Mononuclear cell (primary cell): ENCODE results near the gene PCDH9. TPM values are rescaled to one million over a fixed set of nuclear protein-coding genes. Genes with fewer than 3 reads are reported as not detected.

Experiments used
- H3K27me3 ChIP-seq: 2 replicates; pipeline ENCODE4 v1.6.0; 2011; ENCODE audit warnings: low read length, control low read depth; ENCODE audit not compliant: insufficient read depth
- H3K4me1 ChIP-seq: 2 replicates; pipeline ENCODE4 v1.5.1; 2011; ENCODE audit warnings: mild to moderate bottlenecking, low read length, control low read depth; ENCODE audit not compliant: insufficient read depth
- H3K4me3 ChIP-seq: 2 replicates; pipeline ENCODE4 v1.5.1; 2011; ENCODE audit warnings: mild to moderate bottlenecking, low read length, moderate library complexity
- H3K9me3 ChIP-seq: 2 replicates; pipeline ENCODE4 v1.5.1; 2011; ENCODE audit warnings: low read depth, mild to moderate bottlenecking, control low read depth, low read length
- total RNA-seq: library from RNA; depleted of rRNA; stranded (reverse); fragments of >200 nt; gene quantifications from one replicate; pipeline ENCODE4 v1.2.3, GENCODE V29; 2012

PCDH9 gene
- total RNA-seq, 1 donor, result 1.5 TPM

DNA sequence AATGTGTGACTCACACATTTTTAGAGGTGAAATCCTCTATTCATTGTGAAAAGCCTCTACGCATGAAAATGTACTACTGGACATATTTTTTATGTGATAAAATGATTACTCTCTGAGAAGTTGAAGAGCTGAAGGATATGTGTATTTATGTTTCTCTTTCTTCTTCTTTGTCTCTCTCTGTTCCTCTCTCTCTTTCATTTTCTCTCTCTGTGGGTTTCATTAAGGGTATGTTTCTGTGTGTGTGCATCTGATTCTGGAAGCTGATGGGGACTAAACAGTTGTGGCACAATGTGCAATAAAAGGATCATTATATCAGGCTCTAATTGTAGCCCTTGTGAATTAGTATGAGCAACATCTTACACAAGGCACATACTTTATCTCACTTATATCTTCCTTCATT, 867.7 kb downstream of the PCDH9 start:
- no peaks in the 10 kb centered on the region for H3K27me3 ChIP-seq
- no peaks in the 10 kb centered on the region for H3K9me3 ChIP-seq
- no peak overlapping the region for H3K4me3 ChIP-seq
- H3K4me1 ChIP-seq, result no peaks in the 10 kb centered on the region

DNA sequence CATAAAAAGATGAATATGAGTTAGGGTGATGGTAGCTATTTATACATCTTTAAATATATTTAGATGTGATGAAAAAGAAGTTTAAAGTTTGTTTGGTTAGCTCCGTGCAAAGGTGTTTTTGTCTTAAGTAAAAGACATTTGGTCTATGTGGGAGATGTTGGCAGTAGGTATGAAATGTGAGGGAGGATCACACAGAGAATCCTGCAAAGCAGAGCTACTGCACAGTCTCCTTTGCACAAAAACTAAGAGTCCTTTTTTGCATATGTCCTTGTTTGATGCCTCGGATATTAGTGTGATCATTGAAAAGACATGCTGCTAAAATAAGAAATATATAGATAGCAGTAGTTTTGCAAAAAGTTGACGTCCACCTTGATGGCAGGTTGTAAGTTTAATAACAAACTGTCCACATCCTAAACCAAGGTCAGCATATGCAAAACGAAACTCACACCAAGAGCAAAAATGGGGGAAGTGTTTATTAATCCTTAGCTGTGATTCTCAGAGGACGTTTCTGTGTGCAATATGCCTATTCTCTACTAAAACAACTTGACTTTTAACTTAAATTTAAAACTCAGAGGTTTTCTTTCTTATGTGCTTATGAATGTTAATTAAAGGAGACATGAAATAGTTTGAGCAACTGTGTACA, 870.1 kb downstream of the PCDH9 start:
- no peaks in the 10 kb centered on the region for H3K9me3 ChIP-seq

DNA sequence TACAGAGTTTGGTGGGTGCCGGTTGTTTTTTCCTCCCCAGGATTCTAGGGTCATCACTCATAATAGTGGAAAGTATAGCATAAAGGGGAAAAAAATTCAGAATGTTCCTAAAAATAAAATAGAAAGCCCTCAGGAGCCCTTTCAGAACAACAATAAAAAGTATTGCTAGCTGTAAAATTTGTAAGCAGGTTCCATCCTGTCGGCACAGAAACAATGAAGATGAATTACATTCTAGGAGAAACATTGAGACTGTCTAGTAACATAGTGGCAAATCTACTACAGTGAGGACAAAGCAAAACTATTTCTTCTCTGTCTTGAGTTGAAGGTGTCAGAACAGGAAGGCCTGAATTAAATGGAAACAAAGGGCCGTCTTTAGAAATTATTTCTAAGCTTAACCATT, 870.7 kb downstream of the PCDH9 start:
- no peaks in the 10 kb centered on the region for H3K9me3 ChIP-seq
- no peaks in the 10 kb centered on the region for H3K4me1 ChIP-seq
- no peaks in the 10 kb centered on the region for H3K27me3 ChIP-seq
- no peak overlapping the region for H3K4me3 ChIP-seq

More for the DNA sequence above, 870.1 kb downstream of the PCDH9 start:
- H3K4me3 ChIP-seq, result no peak overlapping the region
- no peaks in the 10 kb centered on the region for H3K4me1 ChIP-seq
- no peaks in the 10 kb centered on the region for H3K27me3 ChIP-seq

DNA sequence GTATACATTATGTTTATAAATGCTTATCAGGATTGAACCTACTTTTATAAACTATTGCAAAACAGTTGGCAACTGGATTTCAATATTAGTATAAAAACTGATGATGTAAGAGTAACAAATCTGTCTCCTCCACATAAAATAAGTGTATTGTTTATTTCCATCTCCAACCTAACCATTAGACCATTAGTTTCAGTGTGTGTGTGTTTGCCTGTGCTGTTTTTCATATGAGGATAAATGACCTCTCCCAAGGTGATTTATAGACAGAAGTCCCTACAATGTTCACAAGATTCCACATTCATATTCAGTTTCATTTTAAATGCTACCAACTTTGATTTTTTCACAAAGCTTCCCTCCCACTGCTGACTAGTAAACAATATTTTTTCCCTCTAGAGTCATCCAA, 871.6 kb downstream of the PCDH9 start:
- Histone ChIP-seq H3K27me3 (no peaks in the 10 kb centered on the region), H3K4me1 (no peaks in the 10 kb centered on the region)

DNA sequence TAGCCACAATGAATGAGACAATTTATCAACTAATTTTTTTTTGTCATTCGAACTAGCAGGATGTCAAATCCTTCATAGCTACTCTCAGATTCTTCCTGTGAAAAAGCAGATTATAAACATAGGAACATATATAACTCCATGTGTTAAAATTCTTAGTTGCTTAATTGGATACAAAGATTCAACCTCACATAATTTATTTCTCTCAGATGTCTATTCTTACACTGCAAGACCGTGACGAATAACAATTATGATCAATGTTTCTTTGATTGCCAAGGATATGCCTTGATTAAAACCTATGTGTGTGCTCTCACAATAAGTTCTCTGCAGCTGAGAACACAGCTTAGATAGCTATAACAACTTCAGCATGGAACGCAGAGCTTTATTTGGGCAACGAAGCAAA, 872.7 kb downstream of the PCDH9 start:
- Histone ChIP-seq H3K4me3 (no peak overlapping the region), H3K4me1 (no peaks in the 10 kb centered on the region), H3K27me3 (no peaks in the 10 kb centered on the region), H3K9me3 (no peaks in the 10 kb centered on the region)

More for the DNA sequence above, 871.6 kb downstream of the PCDH9 start:
- Histone ChIP-seq H3K9me3 (no peaks in the 10 kb centered on the region), H3K4me3 (no peak overlapping the region)

DNA sequence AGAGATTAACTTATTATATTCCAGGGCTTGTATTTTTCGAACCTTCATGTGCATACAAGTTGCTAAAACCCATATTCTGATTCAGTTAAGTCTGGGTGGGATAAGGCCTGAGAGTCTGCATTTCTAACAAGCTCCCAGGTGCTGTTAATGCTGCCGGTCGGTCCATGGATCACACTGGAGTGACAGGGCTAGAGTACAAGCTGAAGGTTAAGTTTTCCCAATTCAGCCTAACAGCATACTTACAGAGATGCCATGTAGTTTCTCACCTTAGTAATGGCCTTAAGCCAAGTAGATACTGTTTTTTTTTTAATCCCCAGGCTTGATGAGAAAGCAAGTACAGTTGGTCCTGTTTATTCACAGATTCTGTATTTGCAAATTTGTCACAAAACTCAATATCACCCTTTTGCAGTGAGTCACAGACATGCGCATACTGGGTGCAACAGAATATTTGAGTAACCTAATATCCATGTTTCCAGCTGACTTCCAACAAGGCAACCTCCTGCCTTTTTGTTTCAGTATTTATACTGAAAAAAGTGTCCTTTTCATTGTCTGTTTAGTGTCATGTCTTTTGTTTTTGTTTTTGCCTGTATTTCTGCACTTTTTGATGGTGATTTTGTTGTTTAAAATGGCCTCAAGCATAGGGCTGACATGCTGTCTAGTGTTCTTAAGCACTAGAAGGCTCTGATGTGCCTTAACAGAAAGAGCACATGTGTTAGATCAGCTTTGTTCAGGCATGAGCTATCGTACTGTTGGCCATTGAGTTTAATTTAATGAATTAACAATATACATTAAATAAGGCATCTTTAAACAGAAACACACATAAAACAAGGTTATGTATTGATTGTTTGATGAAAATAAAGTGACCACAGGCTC, 875.0 kb downstream of the PCDH9 start:
- H3K27me3 ChIP-seq, result no peaks in the 10 kb centered on the region
- H3K4me1 ChIP-seq, result no peaks in the 10 kb centered on the region
- no peak overlapping the region for H3K4me3 ChIP-seq
- H3K9me3 ChIP-seq, result no peaks in the 10 kb centered on the region

DNA sequence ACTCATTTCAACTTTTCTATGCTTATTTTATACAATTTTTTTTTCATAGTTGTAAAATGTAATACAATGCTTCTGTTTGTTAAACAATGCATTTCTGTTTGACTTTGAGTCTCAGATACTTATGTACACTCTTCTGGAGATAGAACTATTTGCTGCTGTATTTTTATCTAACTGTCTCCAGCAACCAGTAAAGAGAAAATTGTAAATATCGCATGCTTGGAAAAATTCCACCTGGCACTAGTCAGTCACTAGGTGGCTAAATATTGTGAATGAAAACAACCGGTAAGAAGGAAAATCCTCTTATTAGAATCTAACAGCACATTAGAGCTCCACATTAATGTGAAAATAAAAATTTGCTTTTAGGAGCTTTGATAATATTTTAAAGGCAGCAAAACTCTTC, 876.5 kb downstream of the PCDH9 start:
- no peaks in the 10 kb centered on the region for H3K4me1 ChIP-seq
- H3K9me3 ChIP-seq, result no peaks in the 10 kb centered on the region
- H3K27me3 ChIP-seq, result no peaks in the 10 kb centered on the region
- H3K4me3 ChIP-seq, result no peak overlapping the region

DNA sequence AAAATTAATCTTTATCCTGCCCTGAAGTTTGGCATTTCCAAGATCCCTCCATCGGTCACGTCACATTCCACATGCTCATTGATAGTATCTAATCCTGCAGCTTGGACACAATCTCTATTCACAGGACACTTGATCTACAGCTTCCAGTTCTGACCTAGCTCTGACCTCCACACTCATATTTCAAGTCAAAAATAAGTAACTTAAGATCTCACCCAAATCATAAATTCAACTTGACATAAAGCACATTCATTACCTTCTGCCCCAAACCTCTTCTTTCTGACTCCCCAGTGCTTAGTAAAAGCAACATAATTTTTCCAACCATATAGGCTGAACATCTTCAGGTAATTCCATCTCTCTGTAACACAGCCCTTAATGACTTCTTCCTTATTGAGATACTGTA, 880.2 kb downstream of the PCDH9 start:
- Histone ChIP-seq H3K4me1 (no peaks in the 10 kb centered on the region), H3K4me3 (no peak overlapping the region), H3K9me3 (no peaks in the 10 kb centered on the region), H3K27me3 (no peaks in the 10 kb centered on the region)

DNA sequence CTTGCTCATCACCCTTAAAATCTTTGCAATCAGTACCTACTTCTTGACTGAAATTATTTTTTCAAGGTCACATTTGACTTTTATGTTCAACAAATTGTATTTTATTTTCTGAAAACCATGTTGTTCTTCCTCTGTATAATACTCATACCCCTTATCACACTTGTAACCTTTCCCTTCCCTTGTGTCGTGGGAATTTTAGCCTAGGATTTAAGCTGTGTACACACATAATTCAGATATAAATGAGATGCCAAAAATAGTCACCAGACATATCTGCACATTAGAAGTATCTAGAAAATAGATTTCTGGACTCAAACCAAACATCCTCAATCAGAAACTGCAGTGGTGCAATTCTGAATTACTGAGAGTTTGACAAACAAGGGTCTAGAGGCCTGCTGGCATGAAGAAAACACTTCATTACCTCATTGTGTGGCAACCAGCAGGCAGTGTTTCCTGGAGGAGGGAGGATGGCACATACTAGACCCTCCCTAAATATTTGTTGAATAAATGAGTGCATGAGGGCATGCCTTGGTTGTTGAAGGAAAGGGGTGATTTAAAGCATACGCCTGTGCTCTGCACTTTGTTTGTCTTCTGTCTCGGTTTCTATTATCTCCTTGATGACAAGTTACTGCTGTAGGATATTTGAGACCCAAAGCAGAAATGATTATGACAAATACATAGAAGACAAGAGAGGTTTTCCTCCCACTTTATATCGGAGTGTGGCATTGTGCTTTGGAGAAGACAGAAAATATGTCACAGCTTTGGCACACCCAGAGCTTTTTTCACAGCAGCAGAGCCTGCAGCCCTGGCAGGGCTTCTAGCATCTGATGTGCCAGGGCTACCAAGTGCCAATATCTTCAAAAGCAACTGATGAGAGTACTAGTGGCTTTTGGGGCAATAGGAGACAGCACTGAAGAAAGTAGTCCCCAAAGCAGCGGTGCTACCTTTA, 881.1 kb downstream of the PCDH9 start:
- no peaks in the 10 kb centered on the region for H3K27me3 ChIP-seq
- no peaks in the 10 kb centered on the region for H3K4me1 ChIP-seq
- H3K9me3 ChIP-seq, result no peaks in the 10 kb centered on the region
- H3K4me3 ChIP-seq, result no peak overlapping the region

DNA sequence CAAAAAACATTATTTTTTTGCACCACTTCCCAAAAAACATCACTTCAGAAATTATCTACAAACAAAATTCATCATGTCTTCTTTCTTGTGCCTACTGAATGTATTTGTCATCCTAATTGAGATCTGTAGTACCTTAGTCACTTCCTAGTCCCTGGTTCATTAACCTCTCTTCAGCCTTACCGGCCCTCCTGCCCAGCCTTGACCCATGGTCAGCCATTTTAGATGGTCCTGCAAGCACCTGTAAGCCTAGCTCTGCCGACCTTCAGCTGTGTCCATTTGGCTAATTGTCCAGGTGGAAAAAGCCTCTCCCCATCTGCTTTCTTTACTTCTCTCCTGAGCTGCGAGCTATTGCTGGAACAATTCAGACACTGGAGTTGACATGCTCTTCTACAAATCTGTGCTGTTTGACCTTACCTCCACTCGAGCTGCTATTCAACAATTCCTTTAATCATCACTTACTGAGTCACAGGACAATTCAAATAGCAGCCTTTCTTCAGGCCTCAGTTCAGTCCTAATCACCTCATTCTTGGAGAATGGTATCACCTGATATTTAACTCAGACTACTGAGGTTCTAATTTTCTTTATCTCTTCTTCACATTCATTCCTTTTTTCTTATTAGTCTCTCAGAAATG, 882.5 kb downstream of the PCDH9 start:
- Histone ChIP-seq H3K4me1 (no peaks in the 10 kb centered on the region), H3K4me3 (no peak overlapping the region), H3K9me3 (no peaks in the 10 kb centered on the region), H3K27me3 (no peaks in the 10 kb centered on the region)

DNA sequence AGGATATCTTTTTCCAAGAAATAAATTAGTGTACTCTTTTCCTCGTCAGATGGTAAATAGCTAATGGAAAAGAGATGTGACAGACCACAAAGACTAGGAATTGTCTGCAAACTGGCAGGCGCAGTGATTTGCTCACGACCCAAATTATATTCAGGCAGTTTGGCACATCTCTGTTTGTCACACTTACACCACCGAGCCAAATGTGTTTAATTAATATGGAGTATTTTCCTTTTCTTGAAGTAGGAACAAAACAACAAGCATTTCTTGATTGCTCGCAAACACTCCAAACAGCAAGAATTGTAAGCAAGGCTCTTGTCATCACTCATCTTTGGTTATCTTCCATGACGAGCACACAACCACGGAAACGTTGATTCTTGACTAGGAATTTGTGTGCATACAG, 884.2 kb downstream of the PCDH9 start:
- Histone ChIP-seq H3K27me3 (no peaks in the 10 kb centered on the region), H3K9me3 (no peaks in the 10 kb centered on the region), H3K4me1 (no peaks in the 10 kb centered on the region), H3K4me3 (no peak overlapping the region)

DNA sequence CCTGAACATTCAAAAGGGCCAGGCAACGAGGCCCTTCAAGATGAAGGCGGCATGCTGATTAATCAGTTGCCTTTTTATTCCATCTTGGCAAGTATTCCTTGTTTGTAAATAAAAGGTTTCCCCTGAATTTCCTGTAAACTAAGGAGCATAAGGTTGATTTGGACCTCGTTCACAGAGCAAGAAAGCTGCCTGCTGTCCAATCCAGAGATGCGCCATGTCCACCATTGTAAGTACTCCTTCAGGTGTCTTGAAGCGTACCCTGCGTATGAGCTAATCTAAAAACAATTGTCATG, 884.7 kb downstream of the PCDH9 start:
- no peak overlapping the region for H3K4me3 ChIP-seq
- no peaks in the 10 kb centered on the region for H3K27me3 ChIP-seq
- no peaks in the 10 kb centered on the region for H3K9me3 ChIP-seq
- H3K4me1 ChIP-seq, result no peaks in the 10 kb centered on the region

DNA sequence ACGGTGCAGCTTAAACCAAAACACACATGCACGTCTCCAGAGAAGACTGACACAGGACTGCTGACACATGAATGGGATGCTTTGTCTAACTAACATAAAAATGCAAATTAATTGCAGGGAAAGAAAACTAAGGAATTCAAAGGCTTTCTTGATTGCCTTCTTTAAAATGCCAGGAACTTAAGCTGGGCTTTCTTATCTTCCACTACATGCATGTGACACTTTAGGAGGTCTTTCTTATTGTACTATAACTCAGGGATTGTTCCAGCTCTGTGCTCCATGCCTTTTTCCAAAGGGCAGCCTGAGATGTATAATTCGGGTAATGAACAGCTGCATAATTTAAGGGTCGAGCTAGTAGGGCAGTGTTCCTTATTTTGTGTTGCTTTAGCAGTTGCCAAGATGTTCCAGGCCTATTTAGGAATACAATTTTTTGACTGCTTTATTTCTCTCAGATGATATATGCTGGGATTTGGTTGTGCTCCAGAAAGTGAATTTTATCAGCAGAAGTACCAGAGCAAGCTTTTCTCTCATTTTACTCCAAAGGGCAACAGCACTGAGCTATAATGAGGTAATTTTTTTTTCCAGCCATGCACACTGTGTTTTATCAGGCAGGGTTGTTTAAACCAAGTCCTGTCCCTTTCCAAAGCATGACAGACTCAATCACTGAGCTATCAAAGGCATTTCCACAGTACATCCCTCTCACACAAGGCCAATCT, 885.2 kb downstream of the PCDH9 start:
- Histone ChIP-seq H3K4me1 (no peaks in the 10 kb centered on the region), H3K27me3 (no peaks in the 10 kb centered on the region), H3K4me3 (no peak overlapping the region), H3K9me3 (no peaks in the 10 kb centered on the region)

DNA sequence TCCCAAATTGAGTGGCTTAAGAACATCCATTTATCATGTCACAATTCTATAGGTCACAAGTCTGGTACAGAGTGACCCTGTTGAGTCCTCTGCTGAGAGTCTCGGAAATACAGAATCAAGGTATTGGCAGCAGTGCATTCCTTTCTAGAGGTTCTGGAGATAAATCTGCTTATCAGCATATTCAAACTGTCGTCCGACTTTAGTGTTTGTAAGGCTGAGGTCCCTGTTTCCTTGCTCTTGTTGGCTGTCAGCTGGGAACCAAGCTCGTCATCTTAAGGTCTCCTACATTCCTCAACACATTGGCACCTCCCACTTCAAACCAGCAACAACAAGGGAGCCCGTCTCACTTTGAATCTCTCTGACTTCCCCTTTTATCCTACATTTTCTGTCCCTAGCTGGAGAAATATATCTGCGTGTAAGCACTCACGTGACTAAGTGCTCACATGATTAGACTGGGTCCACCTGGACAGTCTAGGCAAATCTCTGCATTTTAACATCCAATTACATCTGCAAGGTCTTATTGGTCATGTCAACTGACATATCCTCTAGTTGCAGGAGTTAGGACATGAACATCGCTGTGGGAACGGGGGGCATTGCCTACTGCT, 886.8 kb downstream of the PCDH9 start:
- Histone ChIP-seq H3K4me1 (no peaks in the 10 kb centered on the region), H3K9me3 (no peaks in the 10 kb centered on the region), H3K4me3 (no peak overlapping the region), H3K27me3 (no peaks in the 10 kb centered on the region)
